ELF-1 (cell line): Measurements from ENCODE around the gene LRCH1.
A peak's percentile ranks its signal among the peaks of the same experiment; 100 is the strongest.

Experiments used
- DNase-seq: peaks from one replicate; pipeline ENCODE4 v3.0.0-alpha.2; 2016; ENCODE audit warnings: low read depth, low spot score

The LRCH1 gene

GRCh38 chr13:46698910-46699460, 146.0 kb downstream of the LRCH1 start:
- DNase-seq, result no peak

- no peak for DNase-seq
Measured at GRCh38 chr13:46712524-46712923, 159.6 kb downstream of the LRCH1 start.

GRCh38 chr13:46715363-46715762, 162.4 kb downstream of the LRCH1 start:
- DNase-seq, result peak; percentile 10

GRCh38 chr13:46716821-46717220, 163.9 kb downstream of the LRCH1 start:
- DNase-seq, result no peak

GRCh38 chr13:46717275-46717674, 164.3 kb downstream of the LRCH1 start:
- no peak for DNase-seq

GRCh38 chr13:46717856-46718255, 164.9 kb downstream of the LRCH1 start:
- no peak for DNase-seq

GRCh38 chr13:46720189-46720588, 167.2 kb downstream of the LRCH1 start:
- no peak for DNase-seq

GRCh38 chr13:46721054-46721453, 168.1 kb downstream of the LRCH1 start:
- DNase-seq, result peak; percentile 8

- no peak for DNase-seq
Measured at GRCh38 chr13:46726347-46726746, 173.4 kb downstream of the LRCH1 start.

GRCh38 chr13:46728777-46729176, 175.8 kb downstream of the LRCH1 start:
- no peak for DNase-seq

- peak; percentile 41 for DNase-seq
Measured at GRCh38 chr13:46731535-46731934, 178.6 kb downstream of the LRCH1 start.

- DNase-seq, result no peak
Measured at GRCh38 chr13:46735425-46735824, 182.5 kb downstream of the LRCH1 start.

GRCh38 chr13:46736541-46737310, 183.8 kb downstream of the LRCH1 start:
- DNase-seq, result no peak

- DNase-seq, result no peak
Measured at GRCh38 chr13:46738055-46738454, 185.1 kb downstream of the LRCH1 start.

GRCh38 chr13:46738766-46739165, 185.8 kb downstream of the LRCH1 start:
- no peak for DNase-seq

- no peak for DNase-seq
Measured at GRCh38 chr13:46739447-46740098, 186.6 kb downstream of the LRCH1 start.

- no peak for DNase-seq
Measured at GRCh38 chr13:46743191-46743590, 190.2 kb downstream of the LRCH1 start.

- no peak for DNase-seq
Measured at GRCh38 chr13:46745062-46745461, 192.1 kb downstream of the LRCH1 start.

GRCh38 chr13:46745706-46746105, 192.7 kb downstream of the LRCH1 start:
- DNase-seq, result no peak

- DNase-seq, result no peak
Measured at GRCh38 chr13:46747031-46747820, 194.3 kb downstream of the LRCH1 start.

GRCh38 chr13:46748300-46748699, 195.3 kb downstream of the LRCH1 start:
- DNase-seq, result no peak

GRCh38 chr13:46749951-46750350, 197.0 kb downstream of the LRCH1 start:
- no peak for DNase-seq
